Immature natural killer cell (primary cell): Measurements from ENCODE around the gene PDE4D. TPM values are rescaled to one million over a fixed set of nuclear protein-coding genes. Genes with fewer than 3 reads are reported as not detected.

Source experiments
- DNase-seq, 3 donors: peaks; one replicate each; pipeline ENCODE4 v3.0.0; 2022; ENCODE audit warnings: mixed read lengths in 1 of 3
- H3K27ac Mint-ChIP-seq, 6 donors: one replicate each; pipeline ENCODE4 v1.8.0; 2020; ENCODE audit warnings: mixed read lengths in 6 of 6, mild to moderate bottlenecking in 5 of 6, inconsistent platforms in 4 of 6, moderate library complexity in 3 of 6
- H3K27me3 Mint-ChIP-seq, 3 donors: one replicate each; pipeline ENCODE4 v1.8.0; 2020 to 2021; ENCODE audit warnings: low read depth in 3 of 3, mild to moderate bottlenecking in 3 of 3, mixed read lengths in 3 of 3, moderate library complexity in 3 of 3, inconsistent platforms in 1 of 3
- H3K36me3 Mint-ChIP-seq, 3 donors: one replicate each; pipeline ENCODE4 v1.8.0; 2020; ENCODE audit warnings: mixed read lengths in 3 of 3, inconsistent platforms in 2 of 3, mild to moderate bottlenecking in 2 of 3
- H3K4me1 Mint-ChIP-seq, 2 donors: one replicate each; pipeline ENCODE4 v1.8.0; 2020; ENCODE audit warnings: inconsistent platforms in 2 of 2, mild to moderate bottlenecking in 2 of 2, mixed read lengths in 2 of 2, moderate library complexity in 1 of 2
- H3K4me3 Mint-ChIP-seq, 5 donors: one replicate each; pipeline ENCODE4 v1.8.0; 2020; ENCODE audit warnings: mild to moderate bottlenecking in 5 of 5, mixed read lengths in 5 of 5, inconsistent platforms in 3 of 5, moderate library complexity in 3 of 5
- H3K9me3 Mint-ChIP-seq, 6 donors: one replicate each; pipeline ENCODE4 v1.8.0; 2020; ENCODE audit warnings: mild to moderate bottlenecking in 6 of 6, mixed read lengths in 6 of 6, inconsistent platforms in 4 of 6, moderate library complexity in 3 of 6
- polyA plus RNA-seq, 3 donors: library from polyadenylated mRNA; unstranded; fragments of 300-500 nt; fragmentation: Illumina TruSeq; gene quantifications; one replicate each; pipeline ENCODE4 v1.2.3, GENCODE V29; 2021

PDE4D gene
- polyA plus RNA-seq, 3 donors from 2014 or later, result 10.7 to 15.4 (median 12.6) TPM

DNA sequence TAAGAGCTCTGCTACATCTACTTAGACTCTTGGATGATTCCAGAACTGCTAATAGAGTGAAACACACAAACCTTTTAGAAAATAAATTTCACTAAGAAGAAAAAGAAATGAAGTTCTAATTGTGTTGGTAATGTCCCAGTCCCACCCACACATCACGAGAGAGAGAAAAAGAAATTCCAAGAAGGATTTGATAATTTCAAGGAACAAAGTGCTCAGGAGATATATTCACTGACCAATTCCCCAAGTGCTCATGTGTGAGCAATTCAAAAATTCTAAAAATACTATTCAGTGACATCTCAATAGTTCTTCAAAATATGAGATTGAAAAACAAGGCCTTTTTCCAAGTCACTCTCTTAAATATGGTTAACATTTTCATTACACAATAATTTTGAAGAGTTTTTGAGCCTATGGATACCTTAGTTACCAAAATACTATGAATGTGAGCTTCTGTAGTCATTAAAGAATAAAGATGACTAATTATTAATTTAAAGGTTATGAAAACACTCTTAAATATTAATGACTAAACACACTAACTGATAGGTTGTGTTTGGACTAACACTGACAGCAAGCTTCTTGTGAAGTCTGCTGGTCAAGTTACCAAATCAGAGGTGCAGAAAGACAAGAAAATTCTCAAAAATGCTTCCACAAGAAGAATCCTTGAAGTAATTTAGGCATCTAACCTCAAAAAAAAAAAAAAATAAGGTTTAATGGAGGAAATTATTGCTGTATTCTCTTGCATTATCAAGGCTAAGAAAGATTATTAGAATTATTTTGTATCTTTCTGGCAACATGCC lies 245.3 kb downstream of the PDE4D start:
- no peaks in the 10 kb centered on the region for H3K36me3 Mint-ChIP-seq
- H3K27me3 Mint-ChIP-seq, result peaks cover 0 to 2% (median 0%) of the 10 kb centered on the region in 3 donors
- no peaks in the 10 kb centered on the region for H3K4me1 Mint-ChIP-seq
- no peak overlapping the region for H3K27ac Mint-ChIP-seq
- H3K4me3 Mint-ChIP-seq, result no peak overlapping the region
- DNase-seq, result no peak
- H3K9me3 Mint-ChIP-seq, result no peaks in the 10 kb centered on the region

DNA sequence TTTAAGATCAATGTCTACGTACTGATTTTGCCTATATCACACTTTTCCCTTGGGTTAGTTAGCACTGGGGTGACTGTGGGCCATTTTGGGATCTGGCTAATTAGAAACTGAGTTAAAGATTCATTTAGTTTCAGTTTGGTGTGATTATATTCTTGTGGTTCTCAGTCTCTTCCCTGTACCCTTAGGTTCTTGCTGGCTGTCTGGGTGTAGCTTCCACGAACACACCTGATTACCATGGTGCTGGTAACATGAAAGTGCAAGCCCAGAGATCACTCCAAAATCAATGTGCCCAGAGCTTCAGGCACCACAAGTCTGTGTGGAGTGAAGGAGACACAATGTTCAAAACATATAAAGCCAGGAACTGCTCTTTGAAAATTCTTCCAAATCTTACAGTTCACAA lies 248.1 kb downstream of the PDE4D start:
- no peaks in the 10 kb centered on the region for H3K36me3 Mint-ChIP-seq
- no peak for DNase-seq
- no peaks in the 10 kb centered on the region for H3K4me1 Mint-ChIP-seq
- H3K9me3 Mint-ChIP-seq, result no peaks in the 10 kb centered on the region
- no peak overlapping the region for H3K27ac Mint-ChIP-seq
- H3K4me3 Mint-ChIP-seq, result no peak overlapping the region
- peaks cover 0 to 5% (median 0%) of the 10 kb centered on the region in 3 donors for H3K27me3 Mint-ChIP-seq

DNA sequence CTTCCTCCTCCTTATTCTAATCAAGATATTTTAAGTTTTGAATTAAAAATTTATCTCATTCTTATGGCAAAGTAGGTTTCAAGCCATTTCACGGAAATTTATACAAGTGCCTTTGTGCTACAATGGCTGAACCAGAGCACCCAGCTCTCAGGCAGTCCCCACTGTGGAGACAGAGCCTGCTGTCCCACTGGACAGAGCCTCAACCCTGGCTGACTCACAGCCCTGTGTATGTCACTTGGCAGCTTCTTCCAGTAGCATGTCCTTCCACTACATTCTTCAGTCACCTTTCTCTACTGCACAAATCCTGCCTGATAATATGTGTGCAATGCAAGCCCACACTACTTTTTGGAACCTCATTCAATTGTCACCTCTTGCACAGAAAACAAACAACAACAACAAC lies 253.1 kb downstream of the PDE4D start:
- no peak overlapping the region for H3K27ac Mint-ChIP-seq
- no peak for DNase-seq
- peaks cover 0 to 5% (median 4%) of the 10 kb centered on the region in 3 donors for H3K27me3 Mint-ChIP-seq
- peaks cover 0 to 2% (median 0%) of the 10 kb centered on the region in 3 donors for H3K36me3 Mint-ChIP-seq
- H3K4me3 Mint-ChIP-seq, result no peak overlapping the region
- peaks cover 0 to 2% (median 0%) of the 10 kb centered on the region in 6 donors for H3K9me3 Mint-ChIP-seq
- no peaks in the 10 kb centered on the region for H3K4me1 Mint-ChIP-seq

DNA sequence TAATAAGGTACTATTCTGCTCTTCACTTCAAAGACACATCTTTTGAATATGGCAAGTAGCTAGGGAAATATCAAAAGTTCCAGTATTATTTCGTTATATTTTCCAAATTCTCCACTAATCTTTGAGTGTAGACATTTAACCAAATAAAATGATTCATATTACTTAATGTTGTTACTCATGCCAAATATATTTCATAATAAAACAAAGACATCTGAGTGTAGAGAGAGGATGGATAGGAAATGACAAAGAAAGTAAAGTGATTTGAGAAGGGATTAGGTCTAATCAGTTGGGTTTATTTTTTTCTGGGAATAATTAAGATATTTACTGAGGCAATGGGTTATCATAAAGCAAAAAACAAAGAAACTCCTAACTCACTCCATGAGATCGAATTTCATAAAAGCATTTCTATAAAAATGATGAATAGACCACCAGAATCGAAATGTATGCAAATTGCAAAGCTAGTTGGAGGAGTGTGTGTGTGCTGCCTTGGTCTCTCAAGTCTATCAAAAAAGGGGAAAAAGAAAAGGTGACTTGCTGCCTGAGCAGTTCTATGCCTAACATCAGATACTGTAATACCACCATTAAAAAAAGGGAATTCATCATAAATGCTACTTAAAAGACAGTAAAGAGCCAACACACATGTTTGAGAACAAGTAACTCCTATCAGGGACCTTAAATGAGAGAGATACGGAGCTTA lies 255.5 kb downstream of the PDE4D start:
- H3K36me3 Mint-ChIP-seq, result peaks cover 0 to 5% (median 3%) of the 10 kb centered on the region in 3 donors

DNA sequence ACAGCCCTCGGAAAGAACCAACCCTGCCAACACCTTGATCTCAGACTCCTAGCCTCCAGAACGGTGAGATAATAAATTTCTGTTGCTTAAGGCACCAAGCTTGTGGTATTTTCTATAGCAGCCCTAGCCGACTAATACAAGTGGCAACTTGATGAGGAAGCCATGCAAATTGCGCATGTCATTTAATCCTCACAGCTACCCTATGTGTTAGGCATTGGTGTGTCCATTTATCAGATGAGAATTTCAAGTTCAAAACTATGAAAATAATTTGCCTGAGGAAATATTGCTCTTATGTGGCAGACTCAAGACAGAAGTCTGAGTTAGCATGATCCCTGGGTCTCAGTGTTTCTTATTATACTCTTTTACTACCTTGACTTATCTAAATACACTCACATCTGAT lies 264.0 kb downstream of the PDE4D start:
- H3K36me3 Mint-ChIP-seq, result peaks cover 0 to 4% (median 0%) of the 10 kb centered on the region in 3 donors
- no peak for DNase-seq
- peaks cover 0 to 7% of the 10 kb centered on the region in 2 donors for H3K4me1 Mint-ChIP-seq
- no peak overlapping the region for H3K4me3 Mint-ChIP-seq
- H3K27ac Mint-ChIP-seq, result no peak overlapping the region
- peaks cover 0 to 4% (median 2%) of the 10 kb centered on the region in 6 donors for H3K9me3 Mint-ChIP-seq
- peaks cover 0 to 2% (median 0%) of the 10 kb centered on the region in 3 donors for H3K27me3 Mint-ChIP-seq

More for the DNA sequence above, 255.5 kb downstream of the PDE4D start:
- DNase-seq, result no peak
- Mint-ChIP-seq H3K9me3 (peaks cover 0 to 3% (median under 1%) of the 10 kb centered on the region in 6 donors), H3K4me3 (no peak overlapping the region), H3K4me1 (no peaks in the 10 kb centered on the region), H3K27ac (no peak overlapping the region), H3K27me3 (peaks cover 0 to 4% (median 3%) of the 10 kb centered on the region in 3 donors)

DNA sequence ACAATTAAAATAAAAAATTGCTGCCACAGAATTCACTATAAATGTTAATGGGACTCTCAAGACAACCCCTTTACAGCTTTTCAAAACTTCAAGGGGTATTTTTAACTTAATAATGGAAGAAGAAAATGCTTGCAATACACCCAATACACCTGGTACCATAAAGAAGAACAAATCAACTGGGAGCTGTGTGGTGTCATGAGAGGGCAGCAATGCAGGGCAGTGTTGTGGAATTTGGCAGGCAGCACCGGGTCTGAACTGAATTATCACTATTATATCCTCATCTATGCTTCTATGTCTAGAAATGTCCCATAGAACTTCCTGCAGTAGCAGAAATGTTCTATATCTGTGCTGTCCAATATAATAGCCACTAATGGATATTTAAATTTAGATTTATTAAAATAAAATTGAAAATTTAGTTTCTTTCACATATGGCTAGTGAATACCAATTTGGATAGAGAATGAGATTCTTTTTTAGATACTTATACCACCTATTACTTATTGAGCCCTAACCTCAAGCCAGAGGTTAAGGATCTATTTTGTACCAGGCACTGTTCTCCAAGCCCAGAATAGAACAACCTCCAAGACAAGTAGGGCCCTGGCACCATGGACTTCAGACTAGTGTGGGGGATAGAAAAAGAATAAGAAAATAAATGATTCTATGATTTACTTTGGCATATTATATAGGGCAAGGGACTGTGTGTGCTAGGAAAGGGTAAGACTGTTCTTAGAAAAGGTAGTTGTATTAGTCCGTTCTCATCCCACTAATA lies 265.3 kb downstream of the PDE4D start:
- no peaks in the 10 kb centered on the region for H3K36me3 Mint-ChIP-seq
- no peak overlapping the region for H3K27ac Mint-ChIP-seq
- no peak for DNase-seq
- peaks cover 0 to 4% (median under 1%) of the 10 kb centered on the region in 6 donors for H3K9me3 Mint-ChIP-seq
- H3K27me3 Mint-ChIP-seq, result peaks cover 0 to 2% (median under 1%) of the 10 kb centered on the region in 3 donors
- H3K4me1 Mint-ChIP-seq, result peaks cover 0 to 7% of the 10 kb centered on the region in 2 donors
- H3K4me3 Mint-ChIP-seq, result no peak overlapping the region

DNA sequence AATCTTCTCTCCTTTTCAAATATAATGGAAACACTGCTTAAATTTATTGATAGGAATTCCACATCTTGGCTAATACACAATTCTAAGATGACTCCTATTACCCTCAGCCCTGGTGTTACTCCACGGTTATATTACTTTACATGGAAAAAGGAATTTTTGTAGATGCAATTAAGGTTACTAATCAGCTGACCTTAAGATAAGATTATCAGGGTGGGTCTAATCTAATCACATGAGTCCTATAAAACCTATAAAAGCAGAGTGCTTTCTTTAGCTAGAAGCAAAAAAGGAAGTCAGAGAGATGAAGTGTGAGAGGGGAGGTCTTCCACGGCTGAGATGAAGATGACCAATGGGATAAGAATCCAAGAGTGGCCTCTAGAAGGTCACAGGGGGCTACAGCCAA lies 268.6 kb downstream of the PDE4D start:
- H3K27ac Mint-ChIP-seq, result no peak overlapping the region
- H3K27me3 Mint-ChIP-seq, result peaks cover 0 to 2% (median under 1%) of the 10 kb centered on the region in 3 donors

DNA sequence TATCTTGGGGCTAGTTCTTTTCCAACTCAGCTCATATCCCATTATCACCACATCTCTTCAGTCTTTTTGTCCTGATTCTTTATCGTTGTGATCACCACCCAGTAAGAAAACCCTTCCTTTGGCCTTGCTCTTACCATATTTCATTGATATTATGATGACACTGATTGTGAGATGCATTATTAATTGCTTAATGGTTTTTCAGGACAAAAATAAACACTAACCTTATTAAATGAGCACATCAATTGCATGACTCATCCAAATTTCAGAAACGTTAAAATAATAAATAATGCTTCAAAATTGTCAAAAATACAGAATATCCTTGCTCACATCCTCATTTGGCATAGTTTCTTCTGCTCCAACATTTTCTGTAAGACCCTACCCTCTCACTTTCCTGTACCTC lies 270.7 kb downstream of the PDE4D start:
- Mint-ChIP-seq H3K4me1 (peaks cover 0 to 1% of the 10 kb centered on the region in 2 donors), H3K9me3 (peaks cover 0 to 8% (median 0%) of the 10 kb centered on the region in 6 donors), H3K27me3 (peaks cover 2 to 4% (median 2%) of the 10 kb centered on the region in 3 donors), H3K4me3 (no peak overlapping the region), H3K36me3 (no peaks in the 10 kb centered on the region), H3K27ac (no peak overlapping the region)
- DNase-seq, result no peak

More for the DNA sequence above, 268.6 kb downstream of the PDE4D start:
- Mint-ChIP-seq H3K36me3 (no peaks in the 10 kb centered on the region), H3K4me1 (no peaks in the 10 kb centered on the region), H3K4me3 (no peak overlapping the region), H3K9me3 (peaks cover 0 to 4% (median 0%) of the 10 kb centered on the region in 6 donors)
- no peak for DNase-seq

DNA sequence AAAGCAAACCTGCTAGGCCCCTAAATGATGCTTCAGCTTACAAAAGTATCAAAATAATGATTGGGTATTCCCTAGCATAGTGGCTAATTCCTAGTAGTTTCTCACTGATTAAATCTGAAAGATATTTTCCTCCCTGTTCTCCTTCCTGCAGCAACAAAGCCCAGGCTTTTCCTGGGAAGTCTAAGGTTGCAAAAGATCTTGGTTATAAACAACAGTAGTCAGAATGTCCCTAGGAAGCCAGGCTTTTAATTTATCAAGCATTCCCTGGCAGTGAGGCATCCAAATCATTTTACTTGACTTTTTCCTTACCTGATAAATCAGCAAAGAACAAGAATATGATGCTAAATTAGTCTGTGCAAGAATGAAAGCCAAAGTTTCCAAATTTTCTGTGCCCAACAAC lies 272.0 kb downstream of the PDE4D start:
- no peak for DNase-seq
- Mint-ChIP-seq H3K36me3 (no peaks in the 10 kb centered on the region), H3K9me3 (peaks cover 0 to 8% (median 0%) of the 10 kb centered on the region in 6 donors), H3K27ac (no peak overlapping the region), H3K4me3 (no peak overlapping the region), H3K27me3 (peaks cover 2 to 4% (median 2%) of the 10 kb centered on the region in 3 donors), H3K4me1 (peaks cover 0 to 1% of the 10 kb centered on the region in 2 donors)

DNA sequence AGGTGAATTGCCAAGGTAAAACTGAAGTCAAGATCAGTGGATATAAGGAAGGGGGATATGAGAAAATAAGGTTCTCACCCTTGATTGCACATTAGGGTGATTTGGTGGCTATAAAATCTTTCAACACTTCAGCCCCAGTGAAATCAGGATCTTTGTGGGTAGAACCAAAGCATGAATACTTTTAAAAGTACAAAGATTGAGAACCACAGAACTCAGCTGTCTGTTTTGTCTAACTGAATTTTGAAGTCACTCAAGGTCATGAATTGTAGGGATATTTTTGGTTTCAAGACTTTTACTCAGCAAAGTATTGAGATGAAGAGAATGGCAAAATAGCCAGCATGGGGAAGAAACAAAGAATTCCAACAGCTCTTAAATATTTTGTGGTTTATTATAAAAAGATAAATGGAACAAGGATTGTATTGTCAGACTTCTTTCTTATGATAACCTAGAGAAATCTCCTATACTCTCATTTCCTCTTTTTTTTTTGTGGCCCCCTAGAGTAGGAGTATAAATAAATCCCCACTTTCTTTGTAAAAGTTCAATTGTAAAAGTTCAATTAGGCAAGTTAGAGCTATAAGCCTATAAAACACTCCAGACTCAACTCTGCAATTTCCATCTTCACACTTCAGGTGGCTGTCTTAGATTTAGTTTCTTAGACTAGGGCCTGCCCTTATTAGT lies 272.9 kb downstream of the PDE4D start:
- H3K9me3 Mint-ChIP-seq, result peaks cover 0 to 8% (median 0%) of the 10 kb centered on the region in 6 donors
- peaks cover 2 to 4% (median 2%) of the 10 kb centered on the region in 3 donors for H3K27me3 Mint-ChIP-seq
- DNase-seq, result no peak
- no peak overlapping the region for H3K27ac Mint-ChIP-seq
- peaks cover 0 to 1% of the 10 kb centered on the region in 2 donors for H3K4me1 Mint-ChIP-seq
- no peaks in the 10 kb centered on the region for H3K36me3 Mint-ChIP-seq
- no peak overlapping the region for H3K4me3 Mint-ChIP-seq

DNA sequence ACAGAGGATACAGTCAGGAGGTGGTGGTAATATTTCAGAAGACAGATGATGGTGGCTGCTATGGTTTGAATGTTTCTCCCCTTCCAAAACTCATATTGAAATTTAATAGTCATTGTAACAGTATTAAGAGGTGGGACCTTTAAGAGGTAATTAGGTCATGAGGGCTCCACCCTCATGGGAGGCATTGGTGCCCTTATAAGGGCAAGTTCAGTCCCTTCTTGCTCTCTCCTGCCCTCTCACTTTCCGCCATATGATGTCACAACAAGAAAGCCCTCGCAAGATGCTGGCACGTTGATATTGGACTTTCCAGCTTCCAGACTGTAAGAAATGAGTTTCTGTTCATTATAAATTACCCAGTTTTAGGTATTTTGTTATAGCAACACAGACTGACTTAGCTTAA lies 274.9 kb downstream of the PDE4D start:
- H3K36me3 Mint-ChIP-seq, result no peaks in the 10 kb centered on the region
- H3K27me3 Mint-ChIP-seq, result peaks cover 2 to 4% (median 2%) of the 10 kb centered on the region in 3 donors
- peaks cover 0 to 1% of the 10 kb centered on the region in 2 donors for H3K4me1 Mint-ChIP-seq
- DNase-seq, result no peak
- H3K9me3 Mint-ChIP-seq, result peaks cover 0 to 8% (median 0%) of the 10 kb centered on the region in 6 donors
- no peak overlapping the region for H3K27ac Mint-ChIP-seq
- no peak overlapping the region for H3K4me3 Mint-ChIP-seq

DNA sequence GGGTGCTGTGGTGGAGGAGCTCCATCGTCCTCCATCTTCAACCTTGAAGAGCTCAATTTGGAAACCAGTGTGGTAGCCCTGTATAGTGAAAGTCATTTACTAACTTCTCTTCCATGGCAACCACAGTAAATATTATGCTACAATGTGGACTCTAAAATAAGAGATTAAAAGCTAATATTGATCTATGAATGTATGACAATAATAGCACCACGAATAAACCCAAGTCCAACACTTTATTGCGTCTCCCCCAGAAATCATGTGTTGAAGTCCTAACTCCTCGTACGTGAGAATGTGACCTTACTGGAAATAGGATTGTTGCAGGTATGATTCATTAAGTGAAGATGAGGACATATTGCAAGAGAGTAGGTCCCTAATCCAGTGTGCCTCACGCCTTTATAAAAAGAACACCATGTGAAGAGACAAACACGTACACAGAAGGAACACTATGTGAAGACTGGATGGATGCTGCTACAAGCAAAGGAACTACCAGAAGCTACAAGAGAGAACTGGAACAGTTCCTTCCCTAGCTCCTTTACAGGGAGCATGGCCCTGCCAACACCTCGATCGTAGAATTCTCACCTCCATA lies 276.2 kb downstream of the PDE4D start:
- no peak overlapping the region for H3K27ac Mint-ChIP-seq
- peaks cover 0 to 1% of the 10 kb centered on the region in 2 donors for H3K4me1 Mint-ChIP-seq
- H3K27me3 Mint-ChIP-seq, result peaks cover 2% of the 10 kb centered on the region in 3 donors
- no peak for DNase-seq
- H3K4me3 Mint-ChIP-seq, result no peak overlapping the region
- no peaks in the 10 kb centered on the region for H3K36me3 Mint-ChIP-seq
- H3K9me3 Mint-ChIP-seq, result peaks cover 0 to 7% (median 0%) of the 10 kb centered on the region in 6 donors

DNA sequence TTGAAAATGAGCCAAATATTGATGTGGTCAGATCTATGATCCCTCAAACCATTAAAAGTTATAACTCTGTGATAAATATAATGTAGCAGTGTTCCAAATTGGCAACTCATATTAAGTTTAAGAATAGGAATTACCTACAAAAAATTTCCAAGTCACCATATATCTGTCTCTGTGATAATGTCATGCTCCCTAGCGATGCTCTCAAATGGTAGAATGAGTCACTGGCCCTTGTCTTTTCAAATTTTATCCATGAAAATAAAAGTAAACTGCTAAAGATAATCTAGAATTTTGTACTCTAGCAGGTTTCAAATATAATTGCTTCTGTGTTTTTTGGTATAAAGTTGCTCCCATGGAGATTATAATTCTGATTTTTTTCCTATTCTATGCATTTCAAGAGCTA lies 277.1 kb downstream of the PDE4D start:
- no peak for DNase-seq
- H3K36me3 Mint-ChIP-seq, result no peaks in the 10 kb centered on the region
- H3K4me1 Mint-ChIP-seq, result peaks cover 0 to 1% of the 10 kb centered on the region in 2 donors
- no peak overlapping the region for H3K4me3 Mint-ChIP-seq
- H3K27ac Mint-ChIP-seq, result no peak overlapping the region
- H3K27me3 Mint-ChIP-seq, result peaks cover 2% of the 10 kb centered on the region in 3 donors
- H3K9me3 Mint-ChIP-seq, result peaks cover 0 to 7% (median 0%) of the 10 kb centered on the region in 6 donors
